GM23248 (cell line): Measurements from ENCODE around the gene CD52.

Source experiments
- EZH2 ChIP-seq: fragments of 200-600 bp; sonication (generic); IDR thresholded peaks from 2 replicates; pipeline ENCODE4 v1.6.1; 2018; ENCODE audit warnings: antibody characterized with exemption, mild to moderate bottlenecking; ENCODE audit not compliant: insufficient read depth, poor library complexity, severe bottlenecking
- EZH2phosphoT487 ChIP-seq: fragments of 200-600 bp; sonication (generic); IDR thresholded peaks from 2 replicates; pipeline ENCODE4 v1.6.1; 2018; ENCODE audit warnings: antibody characterized with exemption, moderate library complexity, mild to moderate bottlenecking, low read depth; ENCODE audit not compliant: insufficient read depth

DNA sequence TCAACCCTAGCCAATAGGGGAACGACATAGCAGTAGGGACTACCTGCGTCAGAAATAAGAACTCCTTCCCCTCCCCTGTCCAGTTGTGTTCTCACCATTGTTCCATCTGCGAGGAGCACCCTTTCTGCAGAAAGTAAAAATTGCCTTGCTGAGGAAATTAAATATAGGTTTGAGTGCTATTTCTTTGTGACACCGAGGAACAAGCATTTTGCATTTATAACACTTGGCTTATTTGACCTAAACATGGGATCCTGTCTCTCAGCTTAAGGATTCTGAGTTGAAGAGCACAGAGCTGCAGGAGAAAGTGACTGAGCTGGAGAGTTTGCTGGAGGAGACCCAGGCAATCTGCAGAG, 48.6 kb upstream of the CD52 start:
- TF ChIP-seq EZH2: no peak
- TF ChIP-seq EZH2phosphoT487: no peak
